22Rv1 (cell line): ENCODE measurements around the gene FCHSD2.

Source experiments
- CTCF ChIP-seq: fragments of 450-650 bp; IDR thresholded peaks from 2 replicates; pipeline ENCODE4 v1.5.1; 2017; ENCODE audit warnings: mild to moderate bottlenecking
- ZFX ChIP-seq: fragments of 450-650 bp; IDR thresholded peaks from 2 replicates; pipeline ENCODE4 v1.6.1; 2017; ENCODE audit warnings: antibody characterized with exemption, borderline replicate concordance

- no peak for TF ChIP-seq CTCF
- no peak for TF ChIP-seq ZFX
Observed at GRCh38 chr11:72988821-72989220, 153.3 kb downstream of the FCHSD2 start.
